Measurements from ENCODE around the gene CD160.
"Not testable (repeated sequence)": the region's sequence is repeated elsewhere in the genome, so short reads cannot be mapped to it uniquely, and the experiment has no call there.

The CD160 gene

DNA sequence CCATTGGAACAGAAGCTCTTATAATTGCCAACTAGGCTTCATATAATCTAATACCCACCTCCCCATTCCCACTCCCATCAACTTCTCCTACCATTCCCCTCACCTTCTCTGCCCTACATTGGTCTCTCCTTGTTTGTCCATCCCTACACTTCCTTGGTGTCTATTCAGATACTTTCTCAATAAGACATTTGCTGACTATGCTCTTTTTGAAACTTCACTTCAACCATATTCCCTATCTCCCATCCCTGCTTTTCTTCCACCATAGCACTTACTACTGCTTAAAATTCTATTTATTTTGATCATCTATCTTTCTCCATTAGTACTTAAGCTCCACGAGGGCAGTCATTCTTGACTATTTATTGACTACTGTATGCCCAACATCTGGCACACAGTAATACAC is 40.4 kb downstream of the CD160 start:
- no peak for DNase-seq (ENCODE audit: low read depth)

DNA sequence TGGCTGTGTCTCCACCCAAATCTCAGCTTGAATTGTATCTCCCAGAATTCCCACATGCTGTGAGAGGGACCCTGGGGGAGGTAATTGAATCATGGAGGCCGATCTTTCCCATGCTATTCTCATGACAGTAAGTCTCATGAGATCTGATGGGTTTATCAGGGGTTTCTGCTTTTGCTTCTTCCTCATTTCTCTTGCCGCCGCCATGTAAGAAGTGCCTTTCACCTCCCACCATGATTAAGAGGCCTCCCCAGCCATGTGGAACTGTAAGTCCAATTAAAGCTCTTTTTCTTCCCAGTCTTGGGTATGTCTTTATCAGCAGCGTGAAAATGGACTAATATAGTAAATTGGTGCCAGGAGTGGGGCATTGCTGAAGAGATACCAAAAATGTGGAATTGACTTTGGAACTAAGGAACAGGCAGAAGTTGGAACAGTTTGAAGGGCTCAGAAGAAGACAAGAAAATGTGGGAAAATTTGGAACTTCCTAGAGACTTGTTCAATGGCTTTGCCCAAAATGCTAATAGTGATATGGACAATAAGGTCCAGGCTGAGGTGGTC is 41.2 kb downstream of the CD160 start:
- DNase-seq (ENCODE audit: low read depth) = not testable (repeated sequence)

- not testable (repeated sequence) for DNase-seq (ENCODE audit: low read depth)
Observed at GRCh38 chr1:145761498-145761897, 42.2 kb downstream of the CD160 start.

DNA sequence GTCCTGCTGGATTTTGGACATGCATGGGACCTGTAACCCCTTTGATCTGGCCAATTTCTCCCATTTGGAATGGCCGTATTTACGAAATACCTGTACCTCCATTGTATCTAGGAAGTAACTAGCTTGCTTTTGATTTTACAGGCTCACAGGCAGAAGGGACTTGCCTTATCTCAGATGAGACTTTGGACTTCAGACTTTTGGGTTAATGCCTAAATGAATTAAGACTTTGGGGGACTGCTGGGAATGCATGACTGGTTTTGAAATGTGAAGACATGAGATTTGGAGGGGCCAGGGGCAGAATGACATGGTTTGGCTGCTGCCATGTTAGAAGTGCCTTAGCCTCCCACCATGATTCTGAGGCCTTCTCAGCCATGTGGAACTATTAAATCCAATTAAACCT is 42.7 kb downstream of the CD160 start:
- DNase-seq (ENCODE audit: low read depth) = not testable (repeated sequence)

GRCh38 chr1:145764231-145764940 is 45.1 kb downstream of the CD160 start:
- DNase-seq (ENCODE audit: low read depth) = not testable (repeated sequence)

GRCh38 chr1:145765127-145765526 is 45.8 kb downstream of the CD160 start:
- DNase-seq (ENCODE audit: low read depth) = not testable (repeated sequence)

GRCh38 chr1:145765585-145766360 is 46.5 kb downstream of the CD160 start:
- DNase-seq (ENCODE audit: low read depth) = not testable (repeated sequence)

GRCh38 chr1:145766926-145767325 is 47.6 kb downstream of the CD160 start:
- not testable (repeated sequence) for DNase-seq (ENCODE audit: low read depth)

GRCh38 chr1:145768004-145768403 is 48.7 kb downstream of the CD160 start:
- not testable (repeated sequence) for DNase-seq (ENCODE audit: low read depth)

- no peak for DNase-seq (ENCODE audit: low read depth)
Observed at GRCh38 chr1:145771056-145771455, 51.8 kb downstream of the CD160 start.

GRCh38 chr1:145773423-145773822 is 54.1 kb downstream of the CD160 start:
- no peak for DNase-seq (ENCODE audit: low read depth)

GRCh38 chr1:145777357-145778145 is 58.3 kb downstream of the CD160 start:
- no peak for DNase-seq (ENCODE audit: low read depth)

GRCh38 chr1:145778146-145778540 is 58.8 kb downstream of the CD160 start:
- no peak for DNase-seq (ENCODE audit: low read depth)

GRCh38 chr1:145782272-145783099 is 63.2 kb downstream of the CD160 start:
- no peak for DNase-seq (ENCODE audit: low read depth)

DNA sequence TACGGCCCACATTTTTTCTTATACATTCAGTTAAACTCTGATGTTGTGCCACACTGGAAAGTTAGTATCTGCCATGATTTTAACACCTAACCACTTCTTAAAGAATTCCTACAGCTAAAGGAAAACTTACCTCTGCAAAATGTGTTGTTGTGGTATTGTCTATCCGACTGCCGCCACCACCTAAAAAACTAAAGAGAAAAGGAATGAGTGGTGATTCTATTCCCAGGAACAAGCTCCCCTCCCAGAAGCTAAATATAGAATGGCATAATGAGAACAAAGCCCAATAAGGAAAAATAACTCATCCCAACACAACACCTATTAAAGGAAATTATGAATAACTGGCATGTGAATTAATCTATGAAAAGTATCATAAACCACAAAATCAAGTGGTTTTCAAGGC is 65.1 kb downstream of the CD160 start:
- no peak for DNase-seq (ENCODE audit: low read depth)

GRCh38 chr1:145785547-145785946 is 66.2 kb downstream of the CD160 start:
- no peak for DNase-seq (ENCODE audit: low read depth)

DNA sequence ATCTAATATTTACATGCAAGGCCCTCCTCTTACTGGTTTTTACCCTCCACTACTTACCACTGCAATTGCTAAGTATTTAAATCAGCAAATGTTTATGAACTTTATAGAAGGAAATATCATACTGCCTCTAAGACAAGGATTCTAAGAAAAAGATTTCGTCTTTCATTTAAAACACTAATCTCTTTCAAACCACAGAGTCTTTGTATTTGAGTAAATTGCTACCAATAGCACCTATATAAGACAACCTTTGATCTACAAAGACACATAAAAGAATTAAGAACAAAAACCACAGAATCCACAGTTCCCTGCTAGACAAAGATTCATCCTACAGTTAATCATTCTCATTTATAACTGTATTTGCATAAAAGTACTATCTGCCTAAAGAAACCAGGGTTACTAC is 67.0 kb downstream of the CD160 start:
- DNase-seq (ENCODE audit: low read depth) = no peak

GRCh38 chr1:145788580-145788979 is 69.3 kb downstream of the CD160 start:
- DNase-seq (ENCODE audit: low read depth) = no peak
